ENCODE data around the gene HBA2. TPM values are rescaled to one million over a fixed set of nuclear protein-coding genes. Genes with fewer than 3 reads are reported as not detected.
"Not testable (repeated sequence)": the region's sequence is repeated elsewhere in the genome, so short reads cannot be mapped to it uniquely, and the experiment has no call there.

Gene HBA2
- total RNA-seq, 2 experiments from 2014 or later, result 0.62 TPM; not detected in 1

GRCh38 chr16:170088-170507 lies 2.6 kb upstream of the HBA2 start:
- peaks cover 13% of the 10 kb centered on the region for H3K4me1 Mint-ChIP-seq (ENCODE audit: low read depth)
- H3K4me3 Mint-ChIP-seq; H3K9me3 Mint-ChIP-seq; H3K36me3 Mint-ChIP-seq (ENCODE audit: low read depth); DNase-seq; H3K27ac Mint-ChIP-seq; intact Hi-C loops (cut with micrococcal nuclease): not testable (repeated sequence)
- peaks cover 64% of the 10 kb centered on the region for H3K27me3 Mint-ChIP-seq (ENCODE audit: low read depth)
- CTCF ChIA-PET, result interaction anchor here (0.9 kb wide), 1 partner anchor 52 kb away, joined by 3 read pairs; no protein-coding TSS in a partner anchor

- no peak overlapping the region for H3K4me3 Mint-ChIP-seq
- no peak overlapping the region for H3K27ac Mint-ChIP-seq
- no peak for DNase-seq
- peaks cover 66% of the 10 kb centered on the region for H3K27me3 Mint-ChIP-seq (ENCODE audit: low read depth)
- no peaks in the 10 kb centered on the region for H3K36me3 Mint-ChIP-seq (ENCODE audit: low read depth)
- peaks cover 19% of the 10 kb centered on the region for H3K4me1 Mint-ChIP-seq (ENCODE audit: low read depth)
- intact Hi-C loops (cut with micrococcal nuclease), result no loop called here
- H3K9me3 Mint-ChIP-seq, result no peaks in the 10 kb centered on the region
- CTCF ChIA-PET, result interaction anchor here (1.5 kb wide), 1 partner anchor 73 kb away, joined by 4 read pairs; no protein-coding TSS in a partner anchor
Measured at GRCh38 chr16:170788-171187, 1.9 kb upstream of the HBA2 start.

GRCh38 chr16:173211-173854 lies 657 bp downstream of the HBA2 start:
- H3K27ac Mint-ChIP-seq; H3K4me3 Mint-ChIP-seq; CTCF ChIA-PET; DNase-seq; intact Hi-C loops (cut with micrococcal nuclease); H3K9me3 Mint-ChIP-seq; H3K36me3 Mint-ChIP-seq (ENCODE audit: low read depth): not testable (repeated sequence)
- Mint-ChIP-seq H3K4me1 (ENCODE audit: low read depth) (peaks cover 19% of the 10 kb centered on the region), H3K27me3 (ENCODE audit: low read depth) (peaks cover 59% of the 10 kb centered on the region)

- Mint-ChIP-seq H3K27me3 (ENCODE audit: low read depth) (peaks cover 56% of the 10 kb centered on the region), H3K4me1 (ENCODE audit: low read depth) (peaks cover 19% of the 10 kb centered on the region)
- CTCF ChIA-PET; intact Hi-C loops (cut with micrococcal nuclease); DNase-seq; H3K36me3 Mint-ChIP-seq (ENCODE audit: low read depth); H3K9me3 Mint-ChIP-seq; H3K4me3 Mint-ChIP-seq; H3K27ac Mint-ChIP-seq: not testable (repeated sequence)
Measured at GRCh38 chr16:173928-174769, 1.5 kb downstream of the HBA2 start.

GRCh38 chr16:175011-175949 lies 2.6 kb downstream of the HBA2 start:
- Mint-ChIP-seq H3K27ac (no peak overlapping the region), H3K4me3 (no peak overlapping the region), H3K36me3 (ENCODE audit: low read depth) (no peaks in the 10 kb centered on the region), H3K4me1 (ENCODE audit: low read depth) (peaks cover 19% of the 10 kb centered on the region), H3K27me3 (ENCODE audit: low read depth) (peaks cover 60% of the 10 kb centered on the region), H3K9me3 (no peaks in the 10 kb centered on the region)
- CTCF ChIA-PET, result no interaction called here
- no peak for DNase-seq
- intact Hi-C loops (cut with micrococcal nuclease), result no loop called here

- CTCF ChIA-PET; H3K4me3 Mint-ChIP-seq; DNase-seq; H3K9me3 Mint-ChIP-seq; H3K36me3 Mint-ChIP-seq (ENCODE audit: low read depth); H3K27ac Mint-ChIP-seq; intact Hi-C loops (cut with micrococcal nuclease): not testable (repeated sequence)
- peaks cover 16% of the 10 kb centered on the region for H3K4me1 Mint-ChIP-seq (ENCODE audit: low read depth)
- H3K27me3 Mint-ChIP-seq (ENCODE audit: low read depth), result peaks cover 55% of the 10 kb centered on the region
Measured at GRCh38 chr16:176006-176405, 3.3 kb downstream of the HBA2 start.

GRCh38 chr16:176477-177382 lies 4.1 kb downstream of the HBA2 start, which contains the start of gene HBA1:
Gene HBA1, plus strand, starts transcription at chr16:176680. Its CDS starts 37 bp downstream, at chr16:176717.
- H3K4me3 Mint-ChIP-seq; CTCF ChIA-PET; intact Hi-C loops (cut with micrococcal nuclease); H3K27ac Mint-ChIP-seq; H3K9me3 Mint-ChIP-seq; H3K36me3 Mint-ChIP-seq (ENCODE audit: low read depth); DNase-seq: not testable (repeated sequence)
- Mint-ChIP-seq H3K27me3 (ENCODE audit: low read depth) (peaks cover 49% of the 10 kb centered on the region), H3K4me1 (ENCODE audit: low read depth) (peaks cover 15% of the 10 kb centered on the region)

GRCh38 chr16:177394-177822 lies 4.7 kb downstream of the HBA2 start:
- Mint-ChIP-seq H3K27me3 (ENCODE audit: low read depth) (peaks cover 47% of the 10 kb centered on the region), H3K9me3 (no peaks in the 10 kb centered on the region), H3K4me3 (no peak overlapping the region), H3K27ac (no peak overlapping the region), H3K36me3 (ENCODE audit: low read depth) (no peaks in the 10 kb centered on the region), H3K4me1 (ENCODE audit: low read depth) (peaks cover 14% of the 10 kb centered on the region)
- CTCF ChIA-PET, result no interaction called here
- intact Hi-C loops (cut with micrococcal nuclease), result no loop called here
- DNase-seq, result no peak

- H3K4me3 Mint-ChIP-seq, result no peak overlapping the region
- CTCF ChIA-PET, result interaction anchor here (0.6 kb wide), 1 partner anchor 68 kb away, joined by 3 read pairs; no protein-coding TSS in a partner anchor
- no peak overlapping the region for H3K27ac Mint-ChIP-seq
- no peaks in the 10 kb centered on the region for H3K9me3 Mint-ChIP-seq
- peaks cover 14% of the 10 kb centered on the region for H3K4me1 Mint-ChIP-seq (ENCODE audit: low read depth)
- intact Hi-C loops (cut with micrococcal nuclease), result no loop called here
- DNase-seq, result no peak
- peaks cover 47% of the 10 kb centered on the region for H3K27me3 Mint-ChIP-seq (ENCODE audit: low read depth)
- H3K36me3 Mint-ChIP-seq (ENCODE audit: low read depth), result no peaks in the 10 kb centered on the region
Measured at GRCh38 chr16:177981-178667, 5.4 kb downstream of the HBA2 start.

- Mint-ChIP-seq H3K27ac (no peak overlapping the region), H3K9me3 (no peaks in the 10 kb centered on the region), H3K4me1 (ENCODE audit: low read depth) (peaks cover 11% of the 10 kb centered on the region), H3K4me3 (no peak overlapping the region), H3K27me3 (ENCODE audit: low read depth) (peaks cover 43% of the 10 kb centered on the region), H3K36me3 (ENCODE audit: low read depth) (no peaks in the 10 kb centered on the region)
- DNase-seq, result no peak
- CTCF ChIA-PET, result interaction anchor here (0.6 kb wide), 1 partner anchor 69 kb away, joined by 3 read pairs; no protein-coding TSS in a partner anchor
- intact Hi-C loops (cut with micrococcal nuclease), result no loop called here
Measured at GRCh38 chr16:178668-179015, 6.0 kb downstream of the HBA2 start.
